HG03442 (cell line): ENCODE results near the gene FAM217B.

Experiments used
- ATAC-seq: cut with Tn5 transposase; IDR thresholded peaks from one replicate; pipeline ENCODE4 v1.9.1; 2021; ENCODE audit warnings: mild to moderate bottlenecking, moderate library complexity; ENCODE audit not compliant: unreplicated experiment

The FAM217B gene

GRCh38 chr20:59940129-59940955 is at the start of gene FAM217B, which contains the start of gene PPP1R3D:
TSS of gene FAM217B (plus strand) at chr20:59940389. CDS start at chr20:59943944, 3,555 bp downstream.
TSS of gene PPP1R3D (minus strand) at chr20:59940305. CDS start at chr20:59939931, 374 bp downstream.
- ATAC-seq: peak; percentile 83

GRCh38 chr20:59891581-59891980 is 48.6 kb upstream of the FAM217B start:
- ATAC-seq: no peak

- ATAC-seq: no peak
These were observed 44.3 kb upstream of the FAM217B start for GRCh38 chr20:59895908-59896307.

- no peak for ATAC-seq
These were observed 37.7 kb upstream of the FAM217B start for GRCh38 chr20:59902470-59902869.

GRCh38 chr20:59903621-59904020 is 36.6 kb upstream of the FAM217B start:
- ATAC-seq: no peak

GRCh38 chr20:59908855-59909254 is 31.3 kb upstream of the FAM217B start:
- no peak for ATAC-seq

GRCh38 chr20:59911041-59911440 is 29.1 kb upstream of the FAM217B start:
- no peak for ATAC-seq

GRCh38 chr20:59912609-59913008 is 27.6 kb upstream of the FAM217B start:
- no peak for ATAC-seq

GRCh38 chr20:59920944-59921343 is 19.2 kb upstream of the FAM217B start:
- no peak for ATAC-seq

- ATAC-seq: no peak
These were observed 16.7 kb upstream of the FAM217B start for GRCh38 chr20:59923514-59923913.

GRCh38 chr20:59925359-59925758 is 14.8 kb upstream of the FAM217B start:
- no peak for ATAC-seq

GRCh38 chr20:59925899-59926298 is 14.3 kb upstream of the FAM217B start:
- no peak for ATAC-seq

- ATAC-seq: no peak
These were observed 8.5 kb upstream of the FAM217B start for GRCh38 chr20:59931511-59932312.

- no peak for ATAC-seq
These were observed 7.4 kb upstream of the FAM217B start for GRCh38 chr20:59932616-59933295.

GRCh38 chr20:59933296-59933848 is 6.8 kb upstream of the FAM217B start, which contains the start of gene SYCP2:
TSS of gene SYCP2 (minus strand) at chr20:59933637. CDS start at chr20:59922413, 11,224 bp downstream.
- ATAC-seq: peak; percentile 37

- peak; percentile 85 for ATAC-seq
These were observed 6.2 kb upstream of the FAM217B start for GRCh38 chr20:59933849-59934585.

- no peak for ATAC-seq
These were observed 4.6 kb upstream of the FAM217B start for GRCh38 chr20:59935457-59936185.

- ATAC-seq: no peak
These were observed 3.8 kb upstream of the FAM217B start for GRCh38 chr20:59936409-59936808.

GRCh38 chr20:59937150-59937549 is 3.0 kb upstream of the FAM217B start:
- ATAC-seq: no peak
